Measurements from ENCODE around the gene PDZK1IP1. TPM values are rescaled to one million over a fixed set of nuclear protein-coding genes. Genes with fewer than 3 reads are reported as not detected.

Gene PDZK1IP1
- total and polyA plus RNA-seq, 2 donors from 2014 or later, result 245 to 2,553 TPM

DNA sequence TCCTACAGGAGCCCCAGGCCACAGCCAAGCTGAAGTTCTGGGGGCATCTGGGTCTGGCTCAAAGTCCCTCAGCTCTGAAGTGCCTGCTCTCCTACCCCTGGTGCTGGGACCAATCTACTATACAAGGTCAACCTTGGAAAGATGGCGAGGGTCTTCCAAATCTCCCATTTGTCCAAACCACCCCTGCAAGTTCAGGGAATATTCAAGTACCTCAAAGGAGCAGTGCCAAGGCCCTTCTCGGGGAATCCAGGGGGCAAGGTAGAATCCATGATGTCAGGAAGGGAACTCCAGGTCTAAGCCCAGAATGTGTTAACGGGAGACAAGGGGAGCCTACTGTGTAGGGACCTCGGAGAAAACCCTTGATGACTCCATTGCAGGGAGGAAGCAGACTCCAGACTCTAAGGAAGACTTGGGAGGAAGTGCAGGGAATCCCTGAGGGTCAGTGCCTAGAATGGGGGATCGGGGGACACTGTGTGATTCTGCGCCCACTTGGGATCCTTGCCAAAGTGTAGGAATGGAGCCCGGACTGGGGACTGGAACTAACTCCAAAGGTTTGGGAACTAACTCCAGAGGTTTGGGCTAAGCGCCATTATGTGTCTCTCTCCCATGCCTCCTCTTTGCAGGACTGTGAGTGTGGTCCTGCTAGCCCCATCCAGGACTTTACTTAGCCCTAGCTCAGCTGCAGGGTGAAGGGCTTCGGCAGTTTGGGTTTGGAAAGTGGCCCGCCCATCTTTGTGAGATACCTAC is 33.5 kb upstream of the PDZK1IP1 start:
- Histone ChIP-seq H3K27me3 (ENCODE audit: control insufficient read depth, insufficient read depth, low read length) (peaks cover 46% of the 10 kb centered on the region), H3K4me3 (ENCODE audit: low read length in 3 of 3) (no peak overlapping the region)
- no peak for FAIRE-seq

DNA sequence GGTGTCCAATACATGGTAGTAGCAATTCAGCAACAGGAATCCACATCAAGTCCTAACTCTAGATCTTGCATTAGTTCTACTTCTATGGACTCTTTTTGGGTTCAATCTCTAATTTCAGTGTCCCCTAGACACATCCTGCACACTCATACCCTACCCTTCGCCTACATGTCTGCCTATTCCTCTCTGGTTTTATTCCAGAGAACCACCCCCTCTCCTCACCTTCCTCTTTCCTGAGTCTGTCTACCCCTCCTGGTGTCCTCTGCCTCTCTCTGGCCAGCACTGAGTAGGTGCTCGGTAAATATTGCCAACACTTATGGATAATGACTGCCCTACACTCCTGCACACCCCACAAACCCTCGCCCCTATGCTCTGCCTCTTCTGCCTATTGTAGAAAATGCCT is 32.6 kb upstream of the PDZK1IP1 start:
- H3K4me3 ChIP-seq (ENCODE audit: low read length in 3 of 3), result no peak overlapping the region
- no peaks in the 10 kb centered on the region for H3K9me3 ChIP-seq (ENCODE audit: control insufficient read depth in 2 of 3, insufficient read depth in 1 of 3, low read length in 3 of 3)
- no peak overlapping the region for H3K9ac ChIP-seq (ENCODE audit: low read length in 3 of 3)
- TF ChIP-seq, protein P1, sequence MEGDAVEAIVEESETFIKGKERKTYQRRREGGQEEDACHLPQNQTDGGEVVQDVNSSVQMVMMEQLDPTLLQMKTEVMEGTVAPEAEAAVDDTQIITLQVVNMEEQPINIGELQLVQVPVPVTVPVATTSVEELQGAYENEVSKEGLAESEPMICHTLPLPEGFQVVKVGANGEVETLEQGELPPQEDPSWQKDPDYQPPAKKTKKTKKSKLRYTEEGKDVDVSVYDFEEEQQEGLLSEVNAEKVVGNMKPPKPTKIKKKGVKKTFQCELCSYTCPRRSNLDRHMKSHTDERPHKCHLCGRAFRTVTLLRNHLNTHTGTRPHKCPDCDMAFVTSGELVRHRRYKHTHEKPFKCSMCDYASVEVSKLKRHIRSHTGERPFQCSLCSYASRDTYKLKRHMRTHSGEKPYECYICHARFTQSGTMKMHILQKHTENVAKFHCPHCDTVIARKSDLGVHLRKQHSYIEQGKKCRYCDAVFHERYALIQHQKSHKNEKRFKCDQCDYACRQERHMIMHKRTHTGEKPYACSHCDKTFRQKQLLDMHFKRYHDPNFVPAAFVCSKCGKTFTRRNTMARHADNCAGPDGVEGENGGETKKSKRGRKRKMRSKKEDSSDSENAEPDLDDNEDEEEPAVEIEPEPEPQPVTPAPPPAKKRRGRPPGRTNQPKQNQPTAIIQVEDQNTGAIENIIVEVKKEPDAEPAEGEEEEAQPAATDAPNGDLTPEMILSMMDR (IDR thresholded peaks at IDR 0.05; ENCODE audit: borderline replicate concordance, extremely low read depth, insufficient read depth), result no peak
- no peak for DNase-seq
- no peak for FAIRE-seq
- intact Hi-C loops (cut with DNase I), result no loop called here
- peaks cover 0 to 8% (median 0%) of the 10 kb centered on the region in 3 donors for H3K4me1 ChIP-seq (ENCODE audit: control insufficient read depth in 2 of 3, insufficient read depth in 2 of 3, low read depth in 1 of 3, low read length in 3 of 3)
- no peak overlapping the region for H3K27ac ChIP-seq (ENCODE audit: low read depth in 2 of 2, low read length in 2 of 2)
- peaks cover 39% of the 10 kb centered on the region for H3K27me3 ChIP-seq (ENCODE audit: control insufficient read depth, insufficient read depth, low read length)
- no peaks in the 10 kb centered on the region for H3K36me3 ChIP-seq (ENCODE audit: control insufficient read depth in 2 of 3, insufficient read depth in 3 of 3, low read length in 3 of 3)

More for the DNA sequence above, 33.5 kb upstream of the PDZK1IP1 start:
- no peaks in the 10 kb centered on the region for H3K36me3 ChIP-seq (ENCODE audit: control insufficient read depth in 2 of 3, insufficient read depth in 3 of 3, low read length in 3 of 3)
- DNase-seq, result peak in 1 of 5 donors; percentile 31
- H3K4me1 ChIP-seq (ENCODE audit: control insufficient read depth in 2 of 3, insufficient read depth in 2 of 3, low read depth in 1 of 3, low read length in 3 of 3), result peaks cover 0 to 8% (median 0%) of the 10 kb centered on the region in 3 donors
- TF ChIP-seq, protein P1 (IDR thresholded peaks at IDR 0.05; ENCODE audit: borderline replicate concordance, extremely low read depth, insufficient read depth), result no peak
- intact Hi-C loops (cut with DNase I), result no loop called here
- no peaks in the 10 kb centered on the region for H3K9me3 ChIP-seq (ENCODE audit: control insufficient read depth in 2 of 3, insufficient read depth in 1 of 3, low read length in 3 of 3)
- H3K27ac ChIP-seq (ENCODE audit: low read depth in 2 of 2, low read length in 2 of 2), result no peak overlapping the region
- no peak overlapping the region for H3K9ac ChIP-seq (ENCODE audit: low read length in 3 of 3)

DNA sequence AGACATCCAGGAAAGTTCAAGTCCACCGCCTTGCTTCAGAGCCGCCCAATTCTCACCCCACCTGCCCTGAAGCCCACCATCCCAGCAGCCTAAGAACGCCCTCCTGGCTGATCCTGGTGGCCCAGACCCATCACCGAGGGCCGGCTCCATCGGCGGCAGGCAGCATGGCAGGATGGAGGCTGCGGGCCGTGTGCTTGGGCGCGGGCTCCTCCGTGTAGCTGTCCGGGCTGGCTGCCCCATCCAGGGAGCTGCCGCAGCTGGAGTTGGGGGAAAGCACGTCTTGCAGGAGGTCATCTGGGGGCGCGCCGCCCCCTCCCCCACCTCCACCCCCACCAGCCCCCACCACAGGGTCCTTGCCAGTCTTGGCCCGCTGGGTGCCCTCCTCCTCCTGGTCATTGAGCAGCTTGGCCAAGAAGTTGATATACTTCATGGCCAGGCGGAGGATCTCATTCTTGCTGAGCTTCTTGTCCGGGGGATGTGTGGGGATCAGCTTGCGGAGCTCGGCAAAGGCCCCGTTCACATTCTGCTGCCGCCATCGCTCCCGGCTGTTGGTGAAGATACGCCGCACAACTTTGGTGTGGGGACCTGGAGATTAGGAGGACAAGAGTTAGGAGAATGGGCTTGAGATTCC is 29.9 kb upstream of the PDZK1IP1 start:
- Histone ChIP-seq H3K27ac (ENCODE audit: low read depth in 2 of 2, low read length in 2 of 2) (no peak overlapping the region), H3K9ac (ENCODE audit: low read length in 3 of 3) (no peak overlapping the region), H3K4me1 (ENCODE audit: control insufficient read depth in 2 of 3, insufficient read depth in 2 of 3, low read depth in 1 of 3, low read length in 3 of 3) (no peaks in the 10 kb centered on the region), H3K27me3 (ENCODE audit: control insufficient read depth, insufficient read depth, low read length) (peaks cover 21% of the 10 kb centered on the region), H3K9me3 (ENCODE audit: control insufficient read depth in 2 of 3, insufficient read depth in 1 of 3, low read length in 3 of 3) (no peaks in the 10 kb centered on the region), H3K4me3 (ENCODE audit: low read length in 3 of 3) (no peak overlapping the region), H3K36me3 (ENCODE audit: control insufficient read depth in 2 of 3, insufficient read depth in 3 of 3, low read length in 3 of 3) (no peaks in the 10 kb centered on the region)
- DNase-seq (no peak), FAIRE-seq (no peak)
- intact Hi-C loops (cut with DNase I), result no loop called here
- TF ChIP-seq, protein P1 (IDR thresholded peaks at IDR 0.05; ENCODE audit: borderline replicate concordance, extremely low read depth, insufficient read depth), result no peak

Data from kidney (tissue), 14 donors.